Measurements from ENCODE around the gene UBAP1L.

- TF ChIP-seq CTCF (conservative IDR thresholded peaks at IDR 0.05; ENCODE audit: low read length), result no peak
- no peak for TF ChIP-seq EZH2phosphoT487 (IDR thresholded peaks at IDR 0.05; ENCODE audit: borderline replicate concordance)
These were observed 19.3 kb downstream of the UBAP1L start for GRCh38 chr15:65095747-65096104.
